ENCODE data around the gene RGP1. TPM values are rescaled to one million over a fixed set of nuclear protein-coding genes. Genes with fewer than 3 reads are reported as not detected.

RGP1 gene
- polyA plus RNA-seq, 3 donors = 2.3 to 9.0 (median 3.3) TPM

- no peak overlapping the region for H3K4me3 Mint-ChIP-seq
- H3K4me1 Mint-ChIP-seq = peaks cover 17% of the 10 kb centered on the region
- no peak for TF ChIP-seq CTCF (IDR thresholded peaks at IDR 0.05)
- peaks cover 0 to 2% (median 0%) of the 10 kb centered on the region in 7 donors for H3K9me3 Mint-ChIP-seq
- no peak for DNase-seq
- Histone ChIP-seq H3K4me1 (ENCODE audit: control insufficient read depth in 1 of 2, insufficient read depth in 2 of 2, low read length in 2 of 2) (peaks cover 11 to 18% of the 10 kb centered on the region in 2 donors), H3K36me3 (replicated peaks in 1 of 2; ENCODE audit: control insufficient read depth in 1 of 2, insufficient read depth in 2 of 2, low read length in 2 of 2) (peaks cover 76 to 88% of the 10 kb centered on the region in 2 donors), H3K4me2 (replicated peaks; ENCODE audit: extremely low read depth, low read length, poor library complexity, severe bottlenecking) (no peak overlapping the region), H3K9me3 (replicated peaks in 1 of 2; ENCODE audit: control insufficient read depth in 1 of 2, insufficient read depth in 1 of 2, low read length in 2 of 2) (no peaks in the 10 kb centered on the region), H3K27me3 (ENCODE audit: control insufficient read depth in 2 of 2, insufficient read depth in 2 of 2, low read length in 2 of 2) (no peaks in the 10 kb centered on the region), H3K27ac (ENCODE audit: low read depth in 1 of 2, low read length in 2 of 2) (no peak overlapping the region), H3K79me2 (ENCODE audit: insufficient read depth, low read length) (peaks cover 24% of the 10 kb centered on the region), H4K20me1 (ENCODE audit: insufficient read depth, low read length) (peaks cover 79% of the 10 kb centered on the region), H2AFZ (ENCODE audit: insufficient read depth, low read depth, low read length, poor library complexity, severe bottlenecking) (no peak overlapping the region), H3K9ac (ENCODE audit: insufficient read depth, low read length, poor library complexity, severe bottlenecking) (no peak overlapping the region), H3K4me3 (replicated peaks in 1 of 3; ENCODE audit: low read depth in 2 of 3, low read length in 3 of 3) (no peak overlapping the region)
- intact Hi-C loops (cut with micrococcal nuclease) = loop anchor here in 1 of 2 donors (10.0 kb wide), 1 partner anchor 133 kb away; the partner anchor contains the start of gene TESK1
- H3K36me3 Mint-ChIP-seq = peaks cover 74 to 90% of the 10 kb centered on the region in 2 donors
- peaks cover 0 to 3% (median 1%) of the 10 kb centered on the region in 3 donors for H3K27me3 Mint-ChIP-seq (ENCODE audit: low read depth in 3 of 3)
- peak overlapping the region in 2 of 7 donors; percentile 18 to 21 for H3K27ac Mint-ChIP-seq
- 100% methylated on average over 4 of the region's 4 CpGs for WGBS (ENCODE audit: insufficient coverage)
Measured at GRCh38 chr9:35738186-35738585, 10.9 kb upstream of the RGP1 start.

- peak overlapping the region in 3 of 7 donors; percentile 27 to 45 (median 31) for H3K27ac Mint-ChIP-seq
- Histone ChIP-seq H3K36me3 (replicated peaks in 1 of 2; ENCODE audit: control insufficient read depth in 1 of 2, insufficient read depth in 2 of 2, low read length in 2 of 2) (peaks cover 76 to 94% of the 10 kb centered on the region in 2 donors), H4K20me1 (ENCODE audit: insufficient read depth, low read length) (peaks cover 84% of the 10 kb centered on the region), H3K79me2 (ENCODE audit: insufficient read depth, low read length) (peaks cover 17% of the 10 kb centered on the region), H3K9ac (ENCODE audit: insufficient read depth, low read length, poor library complexity, severe bottlenecking) (no peak overlapping the region), H2AFZ (ENCODE audit: insufficient read depth, low read depth, low read length, poor library complexity, severe bottlenecking) (no peak overlapping the region), H3K4me2 (replicated peaks; ENCODE audit: extremely low read depth, low read length, poor library complexity, severe bottlenecking) (no peak overlapping the region), H3K9me3 (replicated peaks in 1 of 2; ENCODE audit: control insufficient read depth in 1 of 2, insufficient read depth in 1 of 2, low read length in 2 of 2) (no peaks in the 10 kb centered on the region), H3K4me3 (replicated peaks in 1 of 3; ENCODE audit: low read depth in 2 of 3, low read length in 3 of 3) (no peak overlapping the region), H3K27me3 (ENCODE audit: control insufficient read depth in 2 of 2, insufficient read depth in 2 of 2, low read length in 2 of 2) (no peaks in the 10 kb centered on the region), H3K4me1 (ENCODE audit: control insufficient read depth in 1 of 2, insufficient read depth in 2 of 2, low read length in 2 of 2) (peaks cover 11 to 18% of the 10 kb centered on the region in 2 donors), H3K27ac (ENCODE audit: low read depth in 1 of 2, low read length in 2 of 2) (no peak overlapping the region)
- peaks cover 21% of the 10 kb centered on the region for H3K4me1 Mint-ChIP-seq
- H3K9me3 Mint-ChIP-seq = peaks cover 0 to 2% (median 0%) of the 10 kb centered on the region in 7 donors
- intact Hi-C loops (cut with micrococcal nuclease) = loop anchor here in 1 of 2 donors (10.0 kb wide), 1 partner anchor 134 kb away; the partner anchor contains the start of gene TESK1
- no peak for TF ChIP-seq CTCF (IDR thresholded peaks at IDR 0.05)
- peaks cover 0 to 3% (median 1%) of the 10 kb centered on the region in 3 donors for H3K27me3 Mint-ChIP-seq (ENCODE audit: low read depth in 3 of 3)
- no peak overlapping the region for H3K4me3 Mint-ChIP-seq
- peaks cover 81 to 97% of the 10 kb centered on the region in 2 donors for H3K36me3 Mint-ChIP-seq
- WGBS (ENCODE audit: insufficient coverage) = 100% methylated on average over 2 of the region's 7 CpGs
- DNase-seq = no peak
Measured at GRCh38 chr9:35738924-35739323, 10.2 kb upstream of the RGP1 start.

Data from CD14-positive monocyte (primary cell).